IMR-90 (cell line): ENCODE results near the gene ZNF512B. TPM values are rescaled to one million over a fixed set of nuclear protein-coding genes. Genes with fewer than 3 reads are reported as not detected.

Experiments used
- ATAC-seq: fragments of 200-7000 bp; cut with Tn5 transposase; 2 replicates; pipeline ENCODE4 v1.9.1; 2020; ENCODE audit warnings: low read depth, mild to moderate bottlenecking, moderate library complexity
- BruUV-seq: library from RNA; stranded (reverse); fragments of 400-500 nt; replicated peaks from 2 replicates; lab custom pipeline; 2021; lab: Mats Ljungman, UMichigan
- CTCF ChIA-PET: fragments of 300-600 bp; formaldehyde crosslinking; extraction: SDS; loops from one replicate; lab custom pipeline; 2021; ENCODE audit warnings: antibody characterized with exemption; lab: Yijun Ruan, JAX
- POLR2A ChIA-PET: fragments of 300-600 bp; sonication (Branson Sonifier 250); formaldehyde crosslinking; loops from one replicate; lab custom pipeline; 2022; ENCODE audit warnings: antibody characterized with exemption; ENCODE audit not compliant: unreplicated experiment; lab: Charles Lee
- DNase-seq: peaks from one replicate; pipeline ENCODE4 v3.0.0; 2013
- H2AFZ ChIP-seq: replicated peaks from 2 replicates; pipeline ENCODE3; 2013; ENCODE audit warnings: low read length, mild to moderate bottlenecking; ENCODE audit not compliant: poor library complexity
- H2AK5ac ChIP-seq: 2 replicates; pipeline ENCODE4 v1.6.1; 2013; ENCODE audit warnings: low read depth, low read length, inconsistent platforms
- H2AK9ac ChIP-seq: replicated peaks from 2 replicates; pipeline ENCODE3; 2013; ENCODE audit warnings: mild to moderate bottlenecking, low read depth, low read length, moderate library complexity; ENCODE audit not compliant: poor library complexity
- H2BK120ac ChIP-seq: 2 replicates; pipeline ENCODE4 v1.6.1; 2013; ENCODE audit warnings: low read depth, low read length, inconsistent platforms
- H2BK15ac ChIP-seq: 3 replicates; pipeline ENCODE4 v1.6.1; 2013; ENCODE audit warnings: low read depth, low read length, inconsistent platforms
- H2BK20ac ChIP-seq: 2 replicates; pipeline ENCODE4 v1.6.1; 2013; ENCODE audit warnings: low read depth, mild to moderate bottlenecking, inconsistent platforms, low read length, moderate library complexity
- H2BK5ac ChIP-seq: 2 replicates; pipeline ENCODE4 v1.6.1; 2013; ENCODE audit warnings: mild to moderate bottlenecking, low read depth, low read length, inconsistent platforms; ENCODE audit not compliant: poor library complexity, severe bottlenecking
- H3K14ac ChIP-seq: replicated peaks from 2 replicates; pipeline ENCODE4 v1.6.1; 2013; ENCODE audit warnings: low read depth, low read length, inconsistent platforms
- H3K18ac ChIP-seq: 2 replicates; pipeline ENCODE4 v1.6.1; 2013; ENCODE audit warnings: low read depth, low read length, control low read depth
- H3K23ac ChIP-seq: 2 replicates; pipeline ENCODE4 v1.6.1; 2013; ENCODE audit warnings: low read depth, low read length, inconsistent platforms
- H3K27ac ChIP-seq: 2 replicates; pipeline ENCODE4 v1.5.1; 2013; ENCODE audit warnings: mild to moderate bottlenecking, control low read depth, low read length; ENCODE audit not compliant: insufficient read depth
- H3K27me3 ChIP-seq: 2 replicates; pipeline ENCODE4 v1.6.1; 2013; ENCODE audit warnings: low read length; ENCODE audit not compliant: control insufficient read depth, insufficient read depth
- H3K36me3 ChIP-seq: 2 replicates; pipeline ENCODE4 v1.6.1; 2013; ENCODE audit warnings: low read length, mixed read lengths; ENCODE audit not compliant: control insufficient read depth, insufficient read depth
- H3K4ac ChIP-seq: 2 replicates; pipeline ENCODE4 v1.6.1; 2013; ENCODE audit warnings: low read depth, low read length, inconsistent platforms
- H3K4me1 ChIP-seq: 2 replicates; pipeline ENCODE4 v1.6.1; 2013; ENCODE audit warnings: low read length, mixed read lengths; ENCODE audit not compliant: control insufficient read depth, insufficient read depth
- H3K4me2 ChIP-seq: 2 replicates; pipeline ENCODE4 v1.6.1; 2013; ENCODE audit warnings: low read depth, mild to moderate bottlenecking, control low read depth, low read length, moderate library complexity
- H3K4me3 ChIP-seq: 2 replicates; pipeline ENCODE4 v1.5.1; 2013; ENCODE audit warnings: low read depth, mild to moderate bottlenecking, control low read depth, low read length, moderate library complexity; ENCODE audit not compliant: insufficient read depth
- H3K56ac ChIP-seq: 2 replicates; pipeline ENCODE4 v1.6.1; 2013; ENCODE audit warnings: low read length, inconsistent platforms; ENCODE audit not compliant: insufficient read depth; ENCODE audit errors: extremely low read depth
- H3K79me1 ChIP-seq, 2 experiments: 2 replicates each; pipeline ENCODE4 v1.6.1; 2013; ENCODE audit warnings: low read length in 2 of 2, inconsistent platforms in 1 of 2, low read depth in 1 of 2
- H3K9ac ChIP-seq: 2 replicates; pipeline ENCODE4 v1.6.1; 2013; ENCODE audit warnings: low read depth, low read length, control low read depth
- H3K9me1 ChIP-seq: 2 replicates; pipeline ENCODE4 v1.6.1; 2013; ENCODE audit warnings: low read length, inconsistent platforms; ENCODE audit not compliant: insufficient read depth
- H3K9me3 ChIP-seq: 2 replicates; pipeline ENCODE4 v1.6.1; 2013; ENCODE audit warnings: low read length; ENCODE audit not compliant: control insufficient read depth, insufficient read depth
- H4K20me1 ChIP-seq: 2 replicates; pipeline ENCODE4 v1.6.1; 2013; ENCODE audit warnings: low read length, inconsistent platforms; ENCODE audit not compliant: insufficient read depth
- H4K5ac ChIP-seq: 2 replicates; pipeline ENCODE4 v1.6.1; 2013; ENCODE audit warnings: mild to moderate bottlenecking, low read depth, low read length, control low read depth
- H4K8ac ChIP-seq, 2 experiments: 2 replicates each; pipeline ENCODE4 v1.6.1; 2013; ENCODE audit warnings: low read depth in 2 of 2, low read length in 2 of 2, control low read depth in 1 of 2, inconsistent platforms in 1 of 2
- H4K91ac ChIP-seq: 2 replicates; pipeline ENCODE4 v1.6.1; 2013; ENCODE audit warnings: low read depth, low read length, inconsistent platforms; ENCODE audit not compliant: insufficient read depth
- CEBPB ChIP-seq: IDR thresholded peaks from 2 replicates; pipeline ENCODE4 v1.6.1; 2012; ENCODE audit warnings: low read depth, low read length, improper control_type of control experiment
- FOS ChIP-seq: fragments of 150-350 bp; IDR thresholded peaks from 2 replicates; pipeline ENCODE4 v1.6.1; 2016; ENCODE audit warnings: low read depth, low read length
- NFE2L2 ChIP-seq: fragments of 150-350 bp; IDR thresholded peaks from 2 replicates; pipeline ENCODE4 v1.6.1; 2016; ENCODE audit warnings: low read depth, mild to moderate bottlenecking, low read length
- RAD21 ChIP-seq: IDR thresholded peaks from 2 replicates; pipeline ENCODE4 v1.6.1; 2012; ENCODE audit warnings: low read length, improper control_type of control experiment
- RCOR1 ChIP-seq: IDR thresholded peaks from 2 replicates; pipeline ENCODE4 v1.6.1; 2012; ENCODE audit warnings: mild to moderate bottlenecking, low read length, improper control_type of control experiment; ENCODE audit not compliant: insufficient replicate concordance
- RFX5 ChIP-seq: IDR thresholded peaks from 2 replicates; pipeline ENCODE4 v1.8.0; 2012; ENCODE audit warnings: low read depth, mild to moderate bottlenecking, low read length, moderate library complexity
- SMC3 ChIP-seq: fragments of 150-350 bp; IDR thresholded peaks from 2 replicates; pipeline ENCODE4 v1.6.1; 2016; ENCODE audit warnings: low read depth, mild to moderate bottlenecking, antibody characterized with exemption, low read length, moderate library complexity
- WGBS, 2 experiments: methylation state at CpG; one replicate each; pipeline versions ENCODE4 v1.1.5 to v1.1.7; 2013; ENCODE audit warnings: missing lambda C conversion rate in 2 of 2; ENCODE audit not compliant: insufficient read length in 1 of 2; ENCODE audit errors: extremely low coverage in 2 of 2; 5-methylcytosine and 5-hydroxymethylcytosine counted together
- dilution Hi-C: fragments of 300-500 bp; cut with HindIII; formaldehyde crosslinking; loops from one replicate; pipeline ENCODE4 v1.14.3; 2018; ENCODE audit warnings: low sequenced_read_pairs; ENCODE audit not compliant: unreplicated experiment
- in situ Hi-C: fragments of 300-500 bp; cut with MboI; formaldehyde crosslinking; loops from 3 replicates; pipeline ENCODE4 v1.14.3; 2019; ENCODE audit warnings: low sequenced_read_pairs, inconsistent platforms, mixed read lengths
- intact Hi-C: fragments of 100-400 bp; cut with micrococcal nuclease; formaldehyde crosslinking; loops from 2 replicates; pipeline ENCODE4 v1.10.0; 2022
- polyA plus RNA-seq, 3 experiments: library from polyadenylated mRNA; depleted of rRNA; stranded (reverse); fragments of >200 nt; gene quantifications; 2 replicates each; pipeline ENCODE4 v1.2.3, GENCODE V29; 2012; ENCODE audit warnings: low replicate concordance in 1 of 3
- total RNA-seq: library from RNA; depleted of rRNA; stranded (reverse); fragments of >200 nt; gene quantifications from 2 replicates; pipeline ENCODE4 v1.2.3, GENCODE V29; 2012

ZNF512B gene
- total and polyA plus RNA-seq, 2 of the 4 experiments (the other 2 are of a cell fraction): 6.5 to 15.6 TPM

DNA sequence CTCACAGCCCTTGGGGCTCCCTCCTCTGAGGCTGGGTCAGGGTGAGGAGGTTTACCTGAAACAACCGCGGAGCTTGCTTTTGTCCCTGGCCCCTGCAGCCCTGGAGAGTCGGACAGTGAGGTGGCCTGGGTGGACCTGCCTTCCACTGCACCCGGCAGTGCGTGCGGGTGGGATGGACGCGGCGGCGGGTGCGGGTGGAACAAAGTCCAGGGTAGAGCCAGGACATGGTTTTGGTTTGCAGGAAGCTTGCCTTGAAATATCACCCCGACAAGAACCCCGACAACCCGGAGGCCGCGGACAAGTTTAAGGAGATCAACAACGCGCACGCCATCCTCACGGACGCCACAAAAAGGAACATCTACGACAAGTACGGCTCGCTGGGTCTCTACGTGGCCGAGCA, 40.7 kb downstream of the ZNF512B start:
- no peak overlapping the region for H2BK5ac ChIP-seq
- H3K27ac ChIP-seq: no peak overlapping the region
- intact Hi-C loops: no loop called here
- no peak overlapping the region for H2BK20ac ChIP-seq
- peaks cover 74% of the 10 kb centered on the region for H4K20me1 ChIP-seq
- no peak for DNase-seq
- H3K27me3 ChIP-seq: no peaks in the 10 kb centered on the region
- no peaks in the 10 kb centered on the region for H3K4me1 ChIP-seq
- H4K91ac ChIP-seq: no peak overlapping the region
- H3K79me1 ChIP-seq: peaks cover 32 to 60% of the 10 kb centered on the region in 2 experiments
- 0 out of 2 replicates have a peak, but pooled peaks cover 8% of the 10 kb centered on the region for H3K9me1 ChIP-seq
- no peak overlapping the region for H4K5ac ChIP-seq
- no peak overlapping the region for H3K23ac ChIP-seq
- WGBS, 2 experiments: 98% methylated on average over 16 of the region's 26 CpGs; no CpG with 5 or more reads in 1 of the 2 experiments
- POLR2A ChIA-PET: no interaction called here
- in situ Hi-C loops: no loop called here
- H3K18ac ChIP-seq: no peak overlapping the region
- no peak overlapping the region for H3K56ac ChIP-seq
- no peak overlapping the region for H3K4ac ChIP-seq
- H3K4me3 ChIP-seq: no peak overlapping the region
- TF ChIP-seq NFE2L2 (no peak), FOS (no peak), RAD21 (no peak), RCOR1 (no peak), CEBPB (no peak), RFX5 (no peak), SMC3 (no peak)
- no peaks in the 10 kb centered on the region for H3K9me3 ChIP-seq
- H3K4me2 ChIP-seq: no peak overlapping the region
- CTCF ChIA-PET: no interaction called here
- H2AK5ac ChIP-seq: no peak overlapping the region
- no TSS peak for BruUV-seq
- no peak overlapping the region for H2BK15ac ChIP-seq
- no peak overlapping the region for H3K9ac ChIP-seq
- ATAC-seq: no peak
- no peak overlapping the region for H4K8ac ChIP-seq
- dilution Hi-C loops: no loop called here
- no peak overlapping the region for H2AK9ac ChIP-seq
- no peak overlapping the region for H2AFZ ChIP-seq
- H3K14ac ChIP-seq: no peak overlapping the region
- H2BK120ac ChIP-seq: no peak overlapping the region
- H3K36me3 ChIP-seq: peaks cover 59% of the 10 kb centered on the region
